ENCODE results near the gene GLIPR2.
"Not testable (repeated sequence)": the region's sequence is repeated elsewhere in the genome, so short reads cannot be mapped to it uniquely, and the experiment has no call there.

GLIPR2 gene

GRCh38 chr9:36145970-36146369 lies 9.4 kb downstream of the GLIPR2 start:
- DNase-seq, result no peak

- DNase-seq, result no peak
These were observed 10.1 kb downstream of the GLIPR2 start for GRCh38 chr9:36146651-36147050.

GRCh38 chr9:36147441-36148175 lies 11.1 kb downstream of the GLIPR2 start:
- no peak for DNase-seq

DNA sequence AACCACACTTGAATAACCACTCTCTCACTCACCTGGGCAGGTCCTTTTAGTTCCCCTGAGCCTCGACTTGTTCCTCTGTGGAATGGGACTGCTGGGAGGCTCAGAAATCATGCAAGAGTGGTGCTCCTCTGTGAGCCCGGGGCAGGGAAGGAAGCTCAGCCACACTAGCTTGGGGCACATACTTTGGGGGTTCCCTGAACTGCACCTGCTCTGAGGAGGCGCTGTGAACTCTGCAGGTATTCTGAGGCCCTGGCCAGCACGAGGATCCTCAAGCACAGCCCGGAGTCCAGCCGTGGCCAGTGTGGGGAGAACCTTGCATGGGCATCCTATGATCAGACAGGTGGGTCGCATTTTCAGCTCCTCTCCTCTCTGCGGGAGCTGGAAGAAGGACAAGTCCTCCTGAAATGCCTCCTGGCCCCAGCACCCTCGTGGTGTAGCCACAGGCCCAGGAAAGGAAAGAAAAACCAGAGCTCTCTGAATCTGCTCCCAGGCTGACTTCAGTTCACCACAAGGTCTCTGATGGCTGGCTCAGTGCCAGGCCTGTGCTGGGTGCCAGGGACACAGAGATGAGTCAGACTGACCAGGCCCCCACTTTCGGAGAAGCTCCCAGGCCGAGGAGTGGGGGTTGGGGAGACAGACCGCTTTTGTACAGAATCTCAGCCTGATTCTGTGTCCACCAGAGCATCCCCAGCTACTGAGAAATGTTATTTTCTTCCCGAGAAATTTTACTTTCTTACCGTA lies 11.9 kb downstream of the GLIPR2 start:
- peak; percentile 50 for DNase-seq

GRCh38 chr9:36149197-36149596 lies 12.7 kb downstream of the GLIPR2 start:
- no peak for DNase-seq

- no peak for DNase-seq
These were observed 14.2 kb downstream of the GLIPR2 start for GRCh38 chr9:36150574-36151315.

- peak; percentile 82 for DNase-seq
These were observed 15.0 kb downstream of the GLIPR2 start for GRCh38 chr9:36151316-36152210.

DNA sequence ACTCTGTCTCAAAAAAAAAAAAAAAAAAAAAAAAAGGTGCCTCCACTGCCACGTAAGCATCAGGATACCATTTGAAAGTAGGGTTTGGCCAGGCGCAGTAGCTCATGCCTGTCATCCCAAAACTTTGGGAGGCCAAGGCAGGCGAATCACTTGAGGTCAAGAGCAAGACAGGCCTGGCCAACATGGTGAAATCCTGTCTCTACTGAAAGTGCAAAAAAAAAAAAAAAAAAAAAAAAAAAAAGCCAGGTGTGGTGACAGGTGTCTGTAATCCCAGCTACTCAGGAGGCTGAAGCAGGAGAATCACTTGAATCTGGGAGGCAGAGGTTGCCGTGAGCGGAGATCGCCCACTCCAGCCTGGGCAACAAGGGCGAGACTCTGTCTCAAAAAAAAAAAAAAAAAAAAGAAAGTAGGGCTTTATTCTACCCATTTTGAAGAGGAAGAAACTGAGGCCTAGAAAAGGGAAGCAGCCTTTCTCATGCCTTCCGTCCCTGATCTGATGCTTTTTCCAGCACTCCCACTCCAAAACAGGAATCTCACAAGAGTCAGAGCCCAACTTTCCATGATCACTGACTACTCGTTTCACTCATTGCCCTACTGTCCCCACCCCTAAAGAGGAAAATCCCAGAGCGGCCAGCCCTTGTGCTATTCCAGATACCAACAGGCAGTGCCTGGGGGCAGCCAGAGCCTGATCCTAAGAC lies 16.4 kb downstream of the GLIPR2 start:
- no peak for DNase-seq

DNA sequence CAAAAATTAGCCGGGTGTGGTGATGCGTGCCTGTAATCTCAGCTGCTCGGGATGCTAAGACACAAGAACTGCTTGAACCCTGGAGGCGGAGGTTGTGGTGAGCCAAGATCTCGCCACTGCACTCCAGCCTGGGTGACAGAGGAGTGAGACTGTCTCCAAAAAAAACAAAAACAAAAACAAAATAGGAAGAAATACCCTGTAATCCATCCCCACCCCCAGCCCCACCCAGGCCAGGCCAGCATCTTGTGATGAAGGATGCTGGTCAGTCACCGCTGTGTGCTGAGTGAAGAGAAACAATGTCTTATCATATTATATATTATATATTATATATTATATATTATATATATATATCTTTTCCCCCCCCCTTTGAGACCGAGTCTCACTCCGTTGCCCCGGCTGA lies 17.2 kb downstream of the GLIPR2 start:
- no peak for DNase-seq

DNA sequence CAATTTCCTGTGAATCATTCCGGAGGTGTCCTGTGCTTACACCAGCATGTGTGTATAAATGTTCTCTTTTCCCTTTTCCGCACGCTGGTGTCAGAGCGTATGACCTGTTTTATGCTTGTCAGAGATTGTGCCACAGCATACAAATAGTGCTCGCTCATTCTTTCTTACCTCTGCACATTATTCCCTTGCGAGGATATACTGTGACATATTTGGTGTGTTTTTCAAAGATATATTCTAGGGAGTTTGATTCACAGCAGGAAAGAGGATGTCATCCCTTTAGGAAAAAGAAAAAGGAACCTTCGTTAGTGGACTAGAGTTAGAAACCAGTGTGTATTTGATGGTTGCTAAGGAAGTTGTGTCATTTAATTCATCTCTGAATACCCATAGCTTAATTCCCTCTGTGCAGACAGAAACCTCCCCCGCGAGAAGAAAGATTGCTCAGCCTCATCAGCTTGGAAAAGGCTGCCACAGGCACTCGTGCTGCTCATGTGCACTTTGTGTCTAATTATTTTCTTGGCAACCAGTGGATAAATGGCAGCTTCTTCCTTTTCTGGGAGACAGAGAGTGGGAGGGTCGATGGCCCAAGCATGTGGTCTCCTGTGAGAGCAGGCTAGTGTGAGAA lies 17.9 kb downstream of the GLIPR2 start:
- no peak for DNase-seq

DNA sequence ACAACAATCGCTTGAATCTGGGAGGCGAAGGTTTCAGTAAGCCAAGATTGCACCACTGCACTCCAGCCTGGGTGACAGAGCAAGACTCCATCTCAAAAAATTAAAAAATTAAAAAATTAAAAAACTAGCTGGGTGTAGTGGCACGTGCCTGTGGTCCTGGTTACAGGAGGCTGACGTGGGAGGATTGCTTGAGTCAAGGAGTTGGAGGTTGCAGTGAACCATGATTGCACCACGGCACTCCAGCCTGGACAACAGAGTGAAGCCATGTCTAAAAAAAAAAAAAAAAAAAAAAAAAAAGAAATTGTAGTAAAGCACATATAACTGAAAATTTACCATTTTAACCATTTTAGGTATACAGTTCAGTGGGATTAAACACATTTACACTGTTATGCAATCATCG lies 19.6 kb downstream of the GLIPR2 start:
- DNase-seq, result no peak

DNA sequence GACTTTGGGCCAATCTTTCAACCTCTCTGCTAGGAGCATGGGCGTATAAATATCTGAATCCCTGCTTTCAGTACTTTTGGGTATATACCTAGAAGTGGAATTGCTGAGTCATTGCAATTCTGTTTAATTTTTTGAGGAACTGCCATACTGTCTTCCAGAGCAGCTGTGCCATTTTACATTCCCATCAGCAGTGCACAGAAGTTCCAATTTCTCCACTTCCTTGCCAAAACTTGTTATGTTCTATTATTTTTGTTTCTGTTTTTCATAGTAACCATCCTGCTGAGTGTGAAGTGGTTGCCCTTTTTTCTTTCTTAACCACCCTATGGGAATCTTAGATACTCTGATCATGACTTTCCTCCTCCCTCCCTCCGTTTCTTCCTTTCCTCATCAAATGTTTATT lies 21.6 kb downstream of the GLIPR2 start:
- no peak for DNase-seq

GRCh38 chr9:36158917-36159316 lies 22.4 kb downstream of the GLIPR2 start:
- no peak for DNase-seq

- DNase-seq, result not testable (repeated sequence)
These were observed 23.0 kb downstream of the GLIPR2 start for GRCh38 chr9:36159509-36159908.

GRCh38 chr9:36160126-36160525 lies 23.6 kb downstream of the GLIPR2 start:
- DNase-seq, result not testable (repeated sequence)

DNA sequence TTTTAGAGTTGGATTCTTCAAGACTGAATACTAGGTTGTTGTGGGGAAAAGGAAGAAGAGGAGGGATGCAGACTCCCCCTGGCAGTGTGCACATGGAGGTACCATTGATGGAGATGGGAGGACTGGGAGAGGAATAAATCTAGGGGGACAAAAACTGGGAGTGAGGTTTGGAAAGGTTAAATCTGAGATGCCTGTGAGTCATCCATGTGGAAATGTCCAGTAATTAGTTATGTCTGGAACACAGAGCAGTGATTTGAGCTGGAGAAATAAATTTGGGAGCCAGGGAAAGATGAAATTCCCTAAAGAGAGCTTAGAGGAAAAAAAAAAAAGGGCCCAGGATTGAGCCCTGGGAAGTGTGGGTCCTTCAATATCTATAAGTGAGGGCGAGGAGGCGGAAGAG lies 24.7 kb downstream of the GLIPR2 start:
- no peak for DNase-seq

DNA sequence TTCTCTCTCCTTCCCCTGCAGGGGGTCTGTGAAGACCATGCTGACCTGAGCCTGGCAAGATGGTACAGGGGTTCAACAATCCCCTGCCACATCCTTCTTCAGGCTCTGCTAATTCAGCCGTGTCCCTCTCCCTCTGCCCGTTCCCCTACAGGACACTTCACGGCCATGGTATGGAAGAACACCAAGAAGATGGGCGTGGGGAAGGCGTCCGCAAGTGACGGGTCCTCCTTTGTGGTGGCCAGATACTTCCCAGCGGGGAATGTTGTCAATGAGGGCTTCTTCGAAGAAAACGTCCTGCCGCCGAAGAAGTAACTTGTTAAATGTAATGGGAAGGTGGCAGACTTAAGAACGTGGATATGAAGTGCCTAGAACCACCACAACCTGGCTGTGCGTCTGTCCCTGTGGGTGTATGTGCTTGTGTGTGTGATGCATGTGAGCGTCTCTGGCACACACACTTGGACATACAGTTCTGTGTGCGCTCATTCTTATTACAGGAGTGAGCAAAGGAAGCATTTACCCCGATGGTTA lies 25.7 kb downstream of the GLIPR2 start:
- no peak for DNase-seq

DNA sequence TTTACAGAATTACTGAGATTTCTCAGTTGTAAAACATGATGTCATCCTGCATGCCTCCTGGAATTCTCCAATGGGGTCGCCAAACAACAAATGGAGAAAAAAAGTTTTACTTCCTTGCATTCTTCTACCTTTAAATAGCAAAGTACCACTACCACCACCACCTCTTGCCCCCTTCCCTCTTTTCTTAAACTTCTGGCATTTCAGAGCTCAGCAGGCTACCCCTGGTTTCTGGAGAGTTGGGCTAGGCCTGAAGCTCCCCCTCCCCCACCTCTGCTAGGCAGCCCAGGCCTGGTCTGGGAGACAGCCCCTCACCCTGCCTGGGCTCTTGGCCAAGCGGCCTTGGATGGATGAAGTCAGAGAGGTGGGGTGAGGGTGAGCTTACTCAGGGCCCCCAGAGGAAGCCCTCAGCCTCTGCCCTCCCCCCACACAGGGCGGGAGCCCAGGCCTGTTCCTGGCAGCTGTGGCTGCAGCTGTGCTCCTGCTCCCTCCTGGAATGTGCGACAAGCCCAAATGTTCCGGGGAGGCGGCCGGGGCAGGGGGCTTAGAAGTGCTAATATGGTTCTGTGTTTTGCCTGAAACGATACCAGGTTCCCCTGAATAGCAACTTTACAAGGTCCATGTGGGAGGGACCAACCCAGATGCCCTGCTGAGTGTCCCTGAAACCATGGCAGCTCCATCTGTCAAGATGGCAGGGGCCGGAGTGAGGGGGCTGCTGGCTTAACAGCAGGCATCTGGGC lies 26.7 kb downstream of the GLIPR2 start:
- DNase-seq, result no peak

- DNase-seq, result no peak
These were observed 27.2 kb downstream of the GLIPR2 start for GRCh38 chr9:36163786-36164170.

DNA sequence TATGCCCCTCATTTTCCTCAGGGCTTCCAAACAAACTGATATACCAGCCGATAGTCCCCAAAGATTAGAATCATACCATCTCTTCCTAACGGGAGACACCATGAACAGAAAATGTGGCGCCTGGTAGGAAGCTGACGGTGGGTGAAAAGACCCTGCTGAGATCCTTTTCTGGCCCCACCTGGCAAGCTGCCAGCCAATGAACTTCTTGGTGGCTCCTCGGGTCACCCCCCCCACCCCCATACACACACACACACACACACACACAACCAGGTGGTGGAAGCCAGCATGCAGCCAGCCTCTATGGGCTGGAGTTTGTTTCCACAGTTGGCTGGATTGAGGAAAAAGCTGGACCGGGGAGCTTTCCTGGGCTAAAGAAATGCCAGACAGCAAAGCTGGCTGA lies 27.8 kb downstream of the GLIPR2 start:
- DNase-seq, result no peak

GRCh38 chr9:36164989-36165388 lies 28.5 kb downstream of the GLIPR2 start:
- no peak for DNase-seq

Data from activated T-cell treated with anti-CD3 and anti-CD28 coated beads for 4 hours (primary cell).